HG03135 (cell line): Measurements from ENCODE around the gene FAM177A1.
"Not testable (repeated sequence)": the region's sequence is repeated elsewhere in the genome, so short reads cannot be mapped to it uniquely, and the experiment has no call there.

Experiments
- ATAC-seq: cut with Tn5 transposase; IDR thresholded peaks from one replicate; pipeline ENCODE4 v1.9.1; 2021; ENCODE audit warnings: mild to moderate bottlenecking, moderate library complexity; ENCODE audit not compliant: unreplicated experiment

FAM177A1 gene

GRCh38 chr14:35061113-35061791 is 15.2 kb downstream of the FAM177A1 start:
- ATAC-seq: not testable (repeated sequence)

GRCh38 chr14:35065731-35066130 is 19.7 kb downstream of the FAM177A1 start:
- ATAC-seq: not testable (repeated sequence)

GRCh38 chr14:35068238-35069012 is 22.4 kb downstream of the FAM177A1 start:
- no peak for ATAC-seq

- no peak for ATAC-seq
These were observed 26.2 kb downstream of the FAM177A1 start for GRCh38 chr14:35072226-35072625.

- no peak for ATAC-seq
These were observed 27.4 kb downstream of the FAM177A1 start for GRCh38 chr14:35073486-35073885.

GRCh38 chr14:35078082-35078481 is 32.0 kb downstream of the FAM177A1 start:
- ATAC-seq: no peak

- no peak for ATAC-seq
These were observed 33.7 kb downstream of the FAM177A1 start for GRCh38 chr14:35079742-35080141.

- ATAC-seq: no peak
These were observed 37.6 kb downstream of the FAM177A1 start for GRCh38 chr14:35083530-35084150.

GRCh38 chr14:35085441-35085840 is 39.4 kb downstream of the FAM177A1 start:
- ATAC-seq: no peak

GRCh38 chr14:35088514-35088913 is 42.4 kb downstream of the FAM177A1 start:
- no peak for ATAC-seq

- ATAC-seq: not testable (repeated sequence)
These were observed 48.6 kb downstream of the FAM177A1 start for GRCh38 chr14:35094645-35095044.

GRCh38 chr14:35107866-35108265 is 61.8 kb downstream of the FAM177A1 start:
- no peak for ATAC-seq

- ATAC-seq: no peak
These were observed 66.6 kb downstream of the FAM177A1 start for GRCh38 chr14:35112641-35113040.

- no peak for ATAC-seq
These were observed 67.4 kb downstream of the FAM177A1 start for GRCh38 chr14:35113308-35113950.

GRCh38 chr14:35114036-35114435 is 68.0 kb downstream of the FAM177A1 start:
- no peak for ATAC-seq

- ATAC-seq: no peak
These were observed 70.2 kb downstream of the FAM177A1 start for GRCh38 chr14:35116242-35116641.

- no peak for ATAC-seq
These were observed 71.0 kb downstream of the FAM177A1 start for GRCh38 chr14:35117112-35117511.

- ATAC-seq: no peak
These were observed 75.2 kb downstream of the FAM177A1 start for GRCh38 chr14:35121026-35121886.

- peak; percentile 86 for ATAC-seq
These were observed 76.0 kb downstream of the FAM177A1 start, which contains the start of the genes PPP2R3C and PRORP for GRCh38 chr14:35121887-35122695. Gene PPP2R3C (minus strand): TSS chr14:35121990. CDS start chr14:35121959, 31 bp downstream. Gene PRORP (plus strand): TSS chr14:35122552. CDS start chr14:35123246, 694 bp downstream.
